Endometrium (tissue), 2 donors: ENCODE data around the gene PSAPL1.

Source experiments
- FAIRE-seq: peaks from 2 replicates; lab custom pipeline; 2012; peaks lifted over from hg19 to GRCh38; lab: Jason Lieb, UNC
- donor health status: control.
- donor health status: control.

Gene PSAPL1, protein sequence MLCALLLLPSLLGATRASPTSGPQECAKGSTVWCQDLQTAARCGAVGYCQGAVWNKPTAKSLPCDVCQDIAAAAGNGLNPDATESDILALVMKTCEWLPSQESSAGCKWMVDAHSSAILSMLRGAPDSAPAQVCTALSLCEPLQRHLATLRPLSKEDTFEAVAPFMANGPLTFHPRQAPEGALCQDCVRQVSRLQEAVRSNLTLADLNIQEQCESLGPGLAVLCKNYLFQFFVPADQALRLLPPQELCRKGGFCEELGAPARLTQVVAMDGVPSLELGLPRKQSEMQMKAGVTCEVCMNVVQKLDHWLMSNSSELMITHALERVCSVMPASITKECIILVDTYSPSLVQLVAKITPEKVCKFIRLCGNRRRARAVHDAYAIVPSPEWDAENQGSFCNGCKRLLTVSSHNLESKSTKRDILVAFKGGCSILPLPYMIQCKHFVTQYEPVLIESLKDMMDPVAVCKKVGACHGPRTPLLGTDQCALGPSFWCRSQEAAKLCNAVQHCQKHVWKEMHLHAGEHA

DNA sequence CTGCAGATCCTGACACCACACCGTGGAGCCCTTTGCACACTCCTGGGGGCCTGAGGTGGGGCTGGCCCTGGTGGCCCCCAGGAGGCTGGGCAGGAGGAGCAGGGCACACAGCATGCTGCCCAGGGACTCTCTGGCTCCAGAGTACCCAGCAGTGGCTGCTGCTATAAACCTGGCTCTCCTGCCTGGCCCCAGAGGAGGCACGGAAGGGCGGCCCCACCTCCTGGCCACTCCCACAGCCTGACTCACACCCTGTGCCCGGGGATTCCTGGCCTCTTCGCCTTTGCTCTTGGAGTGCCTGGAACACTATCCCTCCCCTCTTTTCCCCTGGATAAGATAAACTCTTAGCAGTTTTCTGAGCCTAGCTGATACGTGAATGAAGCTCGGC, at the start of gene PSAPL1:
Gene PSAPL1 (minus strand): TSS at position 165 of the 385 bp plus-strand sequence. CDS start 51 bp downstream, at position 114.
- FAIRE-seq, result no peak

DNA sequence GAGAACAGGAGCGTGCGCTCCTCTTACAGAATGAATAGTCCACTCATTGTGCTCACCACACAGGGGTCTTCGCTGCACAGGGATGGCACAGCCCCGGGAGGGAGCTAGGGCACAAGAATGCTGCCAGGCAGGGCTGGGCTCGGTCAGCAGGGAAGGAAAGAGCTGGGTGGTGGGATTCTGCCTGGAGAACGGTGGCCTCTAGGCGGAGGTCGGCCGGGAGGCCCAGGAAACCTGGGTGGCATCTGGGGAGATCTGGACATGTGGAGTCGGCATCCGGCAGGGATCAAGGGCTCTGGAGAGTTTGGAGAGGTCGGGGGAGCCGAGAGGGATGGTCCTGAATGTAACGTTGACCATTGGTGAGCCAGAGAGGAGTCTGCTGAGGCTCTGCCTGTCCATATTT, 46.5 kb upstream of the PSAPL1 start:
- no peak for FAIRE-seq

DNA sequence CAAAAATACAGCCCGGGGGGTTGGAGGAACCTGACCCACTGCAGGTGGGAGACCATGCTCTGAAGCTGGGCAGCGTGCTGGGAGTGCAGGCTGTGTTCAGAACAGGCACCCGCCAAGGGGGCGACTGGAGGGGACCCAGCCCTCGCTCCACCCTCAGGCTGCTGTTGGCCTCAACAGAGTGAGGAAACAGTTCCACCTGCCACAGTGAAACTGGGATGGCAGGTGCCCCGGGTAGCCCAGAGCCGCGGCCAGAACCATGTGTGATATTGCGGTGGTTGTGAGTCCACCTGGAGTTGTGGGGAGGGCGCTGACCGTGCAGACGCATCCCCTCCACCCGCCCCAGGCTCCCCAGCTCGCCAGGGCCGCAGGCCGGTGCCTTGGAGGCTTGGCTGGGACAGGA, 45.7 kb upstream of the PSAPL1 start:
- FAIRE-seq, result no peak

DNA sequence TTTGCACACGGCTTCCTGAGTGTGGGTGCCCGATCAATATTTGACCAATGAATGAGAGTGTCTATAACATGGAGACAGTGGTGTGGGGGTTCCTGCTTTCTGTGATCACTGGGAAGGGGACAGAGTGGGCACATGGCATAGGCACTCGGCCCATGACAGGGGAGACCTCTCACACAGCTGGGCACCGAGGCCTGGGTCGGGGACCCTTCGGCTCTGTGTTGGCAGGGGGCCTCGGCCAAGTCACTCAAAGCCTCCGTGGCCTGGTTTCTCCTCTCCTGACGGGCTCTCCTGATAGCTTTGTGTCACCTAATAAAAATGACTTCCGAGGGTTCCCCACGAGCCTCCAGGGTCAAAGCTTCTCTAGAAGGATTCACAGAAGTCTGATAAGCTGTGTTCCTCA, 43.9 kb upstream of the PSAPL1 start:
- no peak for FAIRE-seq

DNA sequence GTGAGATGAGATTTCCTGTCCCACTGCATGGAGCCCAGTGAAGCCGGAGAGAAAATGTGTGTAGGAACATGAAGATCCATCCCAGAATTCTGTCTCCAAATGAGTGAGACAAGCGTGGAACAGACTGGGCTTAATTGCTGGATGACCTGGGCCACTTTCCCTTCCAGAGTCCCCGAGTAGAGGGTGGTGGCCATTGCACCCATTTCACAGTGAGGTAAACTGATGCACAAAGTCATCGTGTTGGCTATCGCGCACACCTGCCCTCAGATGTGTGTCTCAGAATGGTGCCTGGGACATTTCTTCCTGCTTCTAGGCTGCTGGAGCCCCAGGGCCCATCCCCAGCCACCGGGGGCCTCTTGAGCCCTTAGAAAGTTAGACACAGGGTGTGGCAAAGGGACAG, 43.0 kb upstream of the PSAPL1 start:
- FAIRE-seq, result no peak

DNA sequence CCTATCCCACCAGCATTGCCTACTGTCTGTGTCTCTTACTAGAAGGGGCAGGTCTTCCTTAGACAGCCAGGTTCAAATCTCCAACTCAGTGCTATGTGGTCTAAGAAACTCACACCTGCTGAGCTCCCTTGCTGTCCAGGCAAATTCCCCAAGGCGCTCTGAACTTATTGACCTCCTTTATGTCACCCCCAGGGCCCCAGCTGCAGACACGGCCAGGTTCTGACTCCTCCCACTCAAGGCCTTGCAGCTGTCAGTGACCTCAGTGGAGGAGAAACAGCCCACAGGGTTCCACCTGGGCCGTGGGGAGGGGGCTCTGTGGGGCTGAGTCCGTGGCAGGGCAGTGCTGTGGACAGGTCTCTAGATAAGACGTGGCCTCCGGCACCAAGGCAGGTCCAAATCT, 42.1 kb upstream of the PSAPL1 start:
- FAIRE-seq, result no peak

DNA sequence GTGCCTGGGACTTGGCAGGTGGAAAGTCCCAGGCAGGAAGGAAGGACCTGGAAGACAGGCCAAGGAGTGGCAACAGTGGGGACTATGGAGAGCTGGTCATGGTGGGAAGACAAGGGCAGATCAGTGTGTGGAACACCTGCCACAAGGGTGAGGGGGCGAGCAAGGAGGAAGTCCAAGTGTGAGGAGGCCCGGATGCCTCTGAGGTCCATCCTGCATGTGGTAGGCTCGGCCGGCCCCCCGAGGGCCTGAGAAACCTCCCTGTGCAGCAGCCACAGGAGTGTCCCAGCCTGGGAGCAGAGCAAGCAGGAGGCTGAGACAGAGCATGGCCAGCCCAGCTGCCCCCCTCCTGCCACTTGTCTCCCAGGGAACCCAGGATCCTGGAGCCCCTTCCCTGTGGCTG, 40.5 kb upstream of the PSAPL1 start:
- no peak for FAIRE-seq

DNA sequence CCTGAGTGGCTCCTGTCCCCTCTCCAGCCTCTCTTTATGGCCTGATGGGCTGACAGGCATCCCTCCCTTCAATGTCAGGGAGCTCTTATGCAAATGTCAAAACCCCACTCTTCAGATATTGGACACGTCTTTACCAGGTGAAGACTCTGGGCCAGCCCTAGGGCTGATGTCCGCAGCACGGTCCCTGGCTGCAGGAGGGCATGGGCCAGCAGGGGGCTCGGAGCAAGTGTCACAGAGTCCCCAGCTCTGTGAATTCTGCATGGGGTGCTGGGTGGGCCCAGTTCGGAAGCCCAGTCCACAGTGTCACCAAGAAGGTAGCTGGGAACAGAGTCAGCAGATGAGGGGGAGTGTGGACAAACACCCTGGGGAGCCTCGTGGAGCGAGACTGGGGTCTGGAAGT, 39.6 kb upstream of the PSAPL1 start:
- no peak for FAIRE-seq

DNA sequence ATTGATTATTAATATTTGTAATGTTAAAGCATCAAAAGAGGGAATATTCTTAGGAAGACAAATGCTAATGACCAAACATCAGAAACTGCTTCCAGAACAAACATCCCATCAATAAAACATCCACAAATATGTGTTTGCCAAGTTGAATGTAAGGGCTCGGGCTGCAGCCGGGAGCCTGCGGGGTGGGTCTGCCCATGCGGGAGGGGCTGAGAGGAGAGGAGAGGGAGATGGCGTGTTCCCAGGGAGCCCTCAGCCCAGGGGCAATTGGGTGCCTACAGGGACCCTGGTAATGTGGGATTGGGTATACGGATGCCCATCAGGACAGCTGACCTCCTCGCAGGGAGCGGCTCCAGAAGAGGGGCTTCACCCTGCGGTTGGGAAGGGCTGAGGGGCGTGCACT, 38.4 kb upstream of the PSAPL1 start:
- FAIRE-seq, result no peak

DNA sequence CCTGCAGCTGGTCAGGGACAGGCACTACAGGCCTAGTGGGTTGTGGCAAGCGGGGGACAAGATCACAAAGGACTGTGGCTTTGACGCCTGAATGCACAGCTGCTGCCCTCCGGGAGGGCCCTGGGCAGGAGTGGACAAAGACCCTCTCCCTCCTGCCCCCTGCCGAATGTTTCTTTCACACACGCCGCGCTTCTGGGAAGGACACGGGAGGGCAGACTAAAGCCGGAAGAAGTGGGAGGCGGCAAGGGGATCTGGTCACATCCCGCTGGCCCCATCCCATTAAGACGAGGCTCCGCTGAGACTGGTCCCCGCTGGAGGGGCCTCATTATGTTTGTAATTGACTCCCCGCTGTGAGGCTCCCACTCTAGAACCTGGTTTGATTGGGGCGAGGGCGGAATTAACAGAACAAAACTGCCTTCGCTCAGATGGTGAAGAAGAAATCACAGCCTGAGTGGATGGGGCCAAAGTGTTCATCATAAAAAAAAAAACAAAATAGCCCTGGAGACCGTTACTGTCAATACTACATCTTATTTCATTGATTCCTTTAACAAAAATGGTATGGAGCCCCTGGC, 37.8 kb upstream of the PSAPL1 start:
- FAIRE-seq, result no peak

DNA sequence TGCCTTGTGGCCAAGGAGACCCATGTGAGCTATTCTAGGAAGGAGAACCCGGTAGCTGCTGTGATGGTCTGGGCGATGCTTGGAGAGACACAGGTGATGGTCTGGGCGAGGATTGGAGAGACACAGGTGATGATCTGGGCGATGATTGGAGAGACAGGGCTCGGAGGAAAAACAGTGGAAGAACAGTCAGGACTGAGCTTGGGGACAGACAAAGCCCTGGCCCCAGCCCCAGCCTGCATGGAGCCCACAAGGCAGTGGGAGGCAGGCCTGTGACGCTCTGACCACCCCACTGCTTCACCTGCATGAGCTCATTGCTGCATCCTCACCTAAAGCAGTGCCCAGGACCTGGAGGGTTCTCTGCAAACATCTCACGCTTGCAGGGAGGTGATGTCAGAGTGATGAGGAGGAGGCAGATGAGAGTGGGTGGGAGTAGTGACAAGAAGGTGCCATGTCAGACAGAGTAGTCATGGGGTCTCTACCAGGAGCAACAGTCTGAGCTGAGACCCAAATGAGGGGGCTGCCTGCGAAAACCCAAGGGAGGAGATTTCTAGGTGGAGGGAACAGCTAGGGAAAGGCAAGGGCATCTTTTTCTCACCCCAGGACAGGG, 35.9 kb upstream of the PSAPL1 start:
- no peak for FAIRE-seq

DNA sequence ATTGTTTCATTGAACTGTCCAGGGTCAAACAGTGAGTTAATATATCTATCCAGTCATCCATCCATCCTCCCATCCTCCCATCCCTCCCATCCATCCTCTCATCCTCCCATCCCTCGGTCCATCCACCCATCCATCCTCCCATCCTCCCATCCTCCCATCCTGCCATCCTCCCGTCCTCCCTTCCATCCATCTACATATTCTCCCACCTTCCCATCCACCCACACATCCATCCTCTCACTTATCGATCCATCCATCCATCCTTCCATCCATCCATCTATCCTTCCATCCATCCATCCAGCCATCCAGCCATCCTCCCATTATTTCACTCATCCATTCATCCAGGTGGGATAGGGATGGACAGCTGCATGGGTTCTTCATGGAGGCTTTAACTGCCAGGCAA, 35.4 kb upstream of the PSAPL1 start:
- no peak for FAIRE-seq

DNA sequence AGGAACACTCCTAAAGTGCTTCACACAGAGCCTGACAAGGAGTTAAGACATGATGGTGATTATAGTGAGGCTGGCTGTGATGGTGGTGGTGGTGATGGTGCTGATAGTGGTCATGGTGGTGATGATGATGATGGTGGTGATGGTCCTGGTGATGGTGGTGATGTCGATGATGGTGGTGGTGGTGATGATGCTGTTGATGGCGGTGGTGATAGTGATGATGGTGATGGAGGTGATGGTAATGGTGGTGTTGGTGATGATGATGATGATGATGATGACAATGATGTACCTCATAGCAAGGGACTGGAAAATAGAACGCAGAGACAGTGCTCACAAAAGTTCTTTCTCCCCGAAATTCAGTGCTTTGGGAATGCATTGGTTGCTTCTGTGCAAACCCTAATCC, 34.3 kb upstream of the PSAPL1 start:
- FAIRE-seq, result no peak

DNA sequence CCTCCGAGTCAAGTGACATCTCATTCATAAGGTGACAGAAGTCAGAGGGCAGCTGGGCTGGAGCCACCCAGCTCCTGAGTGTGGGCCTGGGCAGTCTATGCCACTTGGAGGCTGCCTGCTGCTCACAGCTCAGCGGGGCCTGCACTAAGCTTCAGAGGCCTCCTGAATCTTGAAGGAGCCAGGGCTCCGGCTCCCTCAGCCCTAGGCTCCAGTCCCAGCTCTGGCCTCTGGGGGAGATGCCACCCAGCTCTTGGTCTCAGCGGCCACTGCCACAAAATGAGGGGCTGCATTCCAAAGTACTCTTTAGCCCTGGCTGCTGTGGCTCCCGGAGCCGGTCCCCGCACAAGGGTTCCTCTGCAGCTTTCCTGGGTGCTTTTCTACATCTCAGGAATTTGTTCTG, 32.7 kb upstream of the PSAPL1 start:
- no peak for FAIRE-seq

DNA sequence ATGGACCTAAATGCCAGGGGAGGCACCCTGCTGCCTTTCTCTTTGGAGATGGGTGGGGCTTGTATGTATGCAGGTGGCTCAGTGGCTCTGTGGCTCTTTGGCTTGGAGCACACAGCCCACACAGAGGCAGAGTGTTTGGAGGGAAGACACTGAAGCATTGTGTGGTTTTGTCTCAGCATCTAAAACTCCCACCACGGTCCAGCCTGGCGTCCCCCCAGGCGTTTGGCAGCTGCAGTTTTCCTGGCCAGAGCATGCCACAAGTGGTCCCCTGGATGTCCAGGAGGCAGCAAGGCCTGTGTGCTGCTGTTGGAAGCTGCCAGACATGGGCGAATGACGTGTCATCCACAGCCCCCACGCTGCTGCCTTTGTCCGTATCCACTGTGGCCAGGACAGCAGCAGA, 32.2 kb upstream of the PSAPL1 start:
- FAIRE-seq, result no peak

DNA sequence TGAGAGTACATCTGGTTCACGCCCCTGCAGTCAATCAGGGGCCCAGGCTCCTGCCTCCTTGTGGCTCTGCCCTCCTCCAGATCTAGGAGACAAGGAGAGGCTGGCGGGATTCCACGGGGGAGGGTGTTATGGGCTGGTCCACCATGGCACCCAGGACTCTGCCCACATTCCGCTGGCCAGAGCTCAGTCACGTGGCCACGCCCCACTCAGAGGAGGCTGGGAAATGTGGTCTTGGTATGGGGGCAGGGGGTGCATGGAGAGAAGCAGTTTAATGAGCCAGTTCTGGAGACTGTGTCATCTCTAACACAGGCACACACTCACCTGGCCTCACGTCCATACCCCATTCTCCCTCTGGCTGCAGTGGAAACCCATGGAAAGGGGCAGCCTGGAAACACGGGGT, 31.5 kb upstream of the PSAPL1 start:
- no peak for FAIRE-seq

DNA sequence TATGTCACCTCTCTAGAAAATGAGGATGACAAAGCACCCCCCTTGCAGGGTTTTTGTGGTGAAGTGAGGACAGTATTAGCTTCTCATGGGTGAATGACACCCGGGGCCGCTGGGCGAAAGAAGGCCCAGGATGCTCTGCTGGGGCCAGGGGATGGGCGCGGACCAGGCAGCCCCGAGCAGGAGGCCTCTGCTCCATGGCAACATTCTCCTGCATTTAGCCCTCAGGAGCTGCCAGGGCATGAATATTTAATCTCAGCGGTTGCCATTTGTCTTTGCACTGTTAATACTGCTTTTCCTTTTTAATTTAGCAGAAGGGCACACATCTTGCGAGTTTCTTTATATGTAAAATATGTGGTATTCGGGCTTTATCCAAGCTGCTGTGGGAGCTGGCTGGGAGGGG, 30.3 kb upstream of the PSAPL1 start:
- FAIRE-seq, result no peak

DNA sequence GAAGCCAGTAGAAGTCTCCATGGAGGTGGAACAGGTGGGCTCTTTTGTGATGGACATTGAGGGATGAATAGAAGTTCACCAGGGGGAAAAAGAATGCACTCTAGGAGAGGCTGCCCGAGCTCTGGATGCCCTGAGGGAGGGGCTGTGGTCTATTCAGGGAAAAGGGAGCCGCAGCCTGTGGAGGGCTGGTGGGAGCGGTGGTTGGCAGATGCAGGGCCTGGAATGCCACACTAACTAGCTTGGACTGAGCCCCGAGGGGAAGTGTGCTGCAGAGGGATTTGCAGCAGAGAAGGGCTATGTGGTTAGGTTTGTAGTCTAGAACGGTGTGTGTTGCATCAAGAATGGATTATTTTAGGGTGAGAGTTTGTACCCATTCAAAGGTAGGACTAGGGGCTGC, 29.5 kb upstream of the PSAPL1 start:
- FAIRE-seq, result no peak

DNA sequence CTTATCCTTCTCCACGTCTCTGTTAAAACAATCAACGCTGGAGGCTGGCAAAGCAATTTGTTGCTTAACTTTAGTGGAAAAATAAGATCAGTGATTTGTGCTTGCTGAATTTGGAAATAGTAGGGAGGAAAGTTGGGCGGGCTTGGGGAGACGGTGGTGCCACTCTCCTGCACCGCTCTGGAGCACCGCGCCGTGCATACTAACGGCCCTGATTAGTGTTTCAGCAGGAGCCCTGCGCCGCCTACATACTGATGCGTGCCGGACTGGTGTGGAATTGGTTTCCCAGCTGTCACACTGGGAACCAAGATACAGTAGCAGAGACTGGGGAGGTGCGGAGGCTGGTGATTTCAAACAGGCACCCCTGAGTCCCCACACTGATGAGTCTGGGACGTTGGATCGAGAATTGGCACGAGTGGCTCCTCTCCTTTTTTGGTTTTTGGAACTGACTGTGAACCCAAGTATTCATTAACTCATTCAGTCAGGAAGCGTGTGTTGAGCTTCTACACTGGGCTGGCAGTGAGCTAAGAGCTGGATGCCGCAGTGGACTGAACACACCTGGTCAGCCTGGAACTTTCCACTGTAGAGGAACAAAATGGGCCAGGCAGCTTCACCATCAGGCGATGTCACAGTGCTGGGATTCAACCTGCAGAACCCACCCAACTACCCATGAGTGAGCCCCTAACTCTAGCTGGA, 29.0 kb upstream of the PSAPL1 start:
- no peak for FAIRE-seq

DNA sequence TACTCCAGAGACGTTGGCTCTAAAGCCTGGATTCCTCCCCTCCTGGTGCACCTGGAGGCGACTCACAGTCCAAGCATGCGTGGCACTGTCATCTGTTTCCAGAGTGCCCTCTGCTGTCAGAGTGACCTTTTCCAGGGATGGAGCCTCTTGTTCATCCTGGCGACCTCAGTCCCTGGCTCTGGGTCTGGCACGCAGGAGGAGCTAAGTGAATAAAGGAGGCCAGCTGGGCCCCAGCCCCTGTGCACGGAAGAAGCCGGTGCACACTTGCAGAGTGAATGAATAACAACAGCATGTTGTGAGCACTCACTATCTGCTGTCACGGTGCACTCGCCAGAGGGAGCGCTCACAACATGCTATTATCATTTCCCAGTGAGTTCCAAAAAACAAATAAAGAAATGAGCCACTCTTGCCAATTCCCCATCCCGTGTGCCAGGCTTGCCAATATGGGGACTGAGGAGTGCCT, 27.8 kb upstream of the PSAPL1 start:
- no peak for FAIRE-seq

DNA sequence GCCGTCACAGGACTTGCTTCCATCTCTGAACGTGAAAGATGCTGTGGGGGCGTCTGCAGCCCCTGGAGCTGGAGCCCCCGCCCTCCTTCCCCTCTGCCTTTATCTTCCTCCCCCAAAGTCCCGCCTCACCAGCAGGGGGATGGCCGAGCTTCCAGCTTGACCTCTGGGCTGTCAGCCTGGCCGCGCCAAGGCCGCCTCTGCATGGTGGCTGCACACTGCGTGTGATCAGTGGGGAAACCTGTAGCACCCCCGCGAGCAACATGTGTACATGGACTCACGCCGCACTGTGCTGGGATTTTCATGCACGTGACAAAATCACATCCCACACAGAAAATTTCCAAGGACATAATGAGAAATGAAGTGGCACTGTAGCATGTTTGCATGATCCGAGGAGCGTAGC, 26.5 kb upstream of the PSAPL1 start:
- no peak for FAIRE-seq

DNA sequence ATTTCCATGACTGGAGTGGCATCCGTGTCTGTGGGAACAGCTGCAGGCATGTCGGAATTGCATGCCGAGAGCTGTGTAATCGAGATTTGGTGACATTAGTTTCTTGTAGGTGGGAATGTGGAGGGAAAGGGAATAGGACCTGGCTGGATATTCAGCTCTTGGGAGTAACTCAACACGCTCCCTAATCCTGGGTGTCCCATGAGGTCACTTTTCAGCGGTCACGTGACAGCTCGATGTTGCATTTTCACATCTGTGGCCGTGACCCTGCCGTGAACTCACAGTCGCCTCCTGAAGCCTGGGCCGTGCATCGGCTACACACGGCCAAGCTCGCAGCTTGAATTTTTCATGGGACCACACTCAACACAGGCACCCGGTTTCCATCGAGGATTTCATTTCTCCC, 25.8 kb upstream of the PSAPL1 start:
- FAIRE-seq, result no peak

DNA sequence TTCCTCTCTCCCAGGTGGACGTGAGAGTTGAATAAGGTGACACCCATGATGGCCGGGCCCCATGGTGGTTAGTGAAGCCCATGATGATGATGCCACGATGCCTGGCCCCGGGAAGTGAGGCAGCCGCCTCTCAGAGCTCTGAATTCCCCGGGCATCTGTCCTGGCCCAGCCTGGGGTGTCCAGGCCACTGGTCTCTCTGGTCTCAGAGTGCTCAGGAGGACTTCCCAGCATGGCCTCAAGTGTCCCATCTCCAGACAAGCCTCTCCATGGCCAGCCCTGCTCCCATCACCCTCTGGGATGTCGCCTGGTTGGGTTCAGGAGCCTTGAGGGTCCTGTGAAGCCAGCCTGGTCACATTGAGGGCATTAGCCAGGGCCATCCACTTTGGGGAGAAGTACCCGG, 24.7 kb upstream of the PSAPL1 start:
- no peak for FAIRE-seq
